GF-D8 (cell line): Measurements from ENCODE around the gene APOA1.

Experiments used
- DNase-seq: peaks from one replicate; lab custom pipeline; 2025; lab: John Stamatoyannopoulos, UW

Gene APOA1

DNA sequence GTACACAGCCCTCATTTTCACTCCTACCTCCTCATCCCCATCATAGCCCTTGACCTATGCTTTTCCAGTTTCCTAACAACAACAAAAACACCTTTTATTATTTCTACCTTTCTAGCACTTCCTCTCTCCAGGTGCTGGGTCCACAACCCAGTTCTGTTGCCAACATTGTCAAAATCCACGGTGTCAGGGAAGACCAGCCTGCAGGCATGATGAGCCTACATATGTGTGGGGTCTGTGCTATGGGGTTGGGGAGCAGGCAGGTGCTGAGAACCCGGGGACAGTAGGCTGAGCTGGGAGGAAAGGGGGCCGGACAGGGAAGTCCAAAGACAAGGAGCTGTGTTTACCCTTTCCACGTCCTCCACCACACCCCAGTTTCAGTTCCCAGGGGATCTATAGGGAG is 48.9 kb downstream of the APOA1 start:
- DNase-seq, result no peak

DNA sequence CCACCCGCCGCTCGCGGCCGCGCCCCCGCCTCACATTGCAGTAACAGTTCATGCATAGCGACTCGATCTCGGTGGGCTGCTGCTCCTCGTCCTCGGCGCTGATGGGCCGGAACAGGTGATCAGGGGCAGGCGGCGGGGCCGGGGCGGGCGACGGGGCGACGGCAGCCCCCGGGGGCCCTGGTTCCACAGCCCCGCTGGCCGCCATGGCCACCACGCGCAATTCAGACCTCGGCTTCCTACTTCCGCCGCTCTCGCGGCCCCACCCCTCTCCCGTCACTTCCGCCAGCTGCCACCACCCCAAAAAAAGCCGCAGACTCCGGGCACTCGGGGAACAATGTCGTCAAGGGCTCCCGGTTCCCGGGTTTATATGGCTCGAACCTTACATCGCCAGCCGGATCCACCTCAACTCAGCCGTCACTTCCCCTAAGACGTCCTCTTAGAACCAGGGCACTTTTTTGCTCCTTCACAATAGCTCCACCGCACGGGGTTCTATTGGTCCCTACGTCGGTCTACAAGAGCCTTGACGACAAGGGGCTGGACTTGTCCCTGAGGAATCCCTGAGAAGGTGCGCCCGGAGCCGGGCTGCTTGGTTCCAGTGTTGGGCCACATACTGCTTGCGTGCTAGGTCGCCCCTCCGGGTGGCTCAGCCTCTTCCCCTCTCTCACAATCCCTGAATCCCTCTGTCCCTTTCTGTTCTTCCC is 49.5 kb downstream of the APOA1 start, which contains the start of gene ZPR1:
ZPR1 (minus strand) TSS at position 238 of the 701 bp plus-strand sequence; CDS start at position 205, 33 bp downstream.
- DNase-seq, result peak; percentile 68

DNA sequence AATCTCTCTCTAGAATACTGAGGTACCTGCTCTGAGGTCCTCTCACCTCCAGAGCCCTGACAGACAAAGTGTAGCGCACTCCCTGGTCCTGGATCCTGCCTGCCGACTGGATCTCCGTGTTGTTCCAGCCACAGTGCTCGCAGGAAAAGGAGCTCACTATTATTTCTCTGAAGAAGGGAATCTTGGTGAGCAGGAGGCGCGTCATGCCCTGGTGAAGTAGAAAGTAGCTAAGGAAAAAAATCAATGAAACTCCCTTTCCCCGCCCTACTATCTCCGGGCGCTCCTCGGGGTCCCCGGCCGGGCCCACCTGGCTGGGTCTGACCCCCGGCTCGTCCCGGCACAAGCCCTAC is 50.0 kb downstream of the APOA1 start:
- no peak for DNase-seq

DNA sequence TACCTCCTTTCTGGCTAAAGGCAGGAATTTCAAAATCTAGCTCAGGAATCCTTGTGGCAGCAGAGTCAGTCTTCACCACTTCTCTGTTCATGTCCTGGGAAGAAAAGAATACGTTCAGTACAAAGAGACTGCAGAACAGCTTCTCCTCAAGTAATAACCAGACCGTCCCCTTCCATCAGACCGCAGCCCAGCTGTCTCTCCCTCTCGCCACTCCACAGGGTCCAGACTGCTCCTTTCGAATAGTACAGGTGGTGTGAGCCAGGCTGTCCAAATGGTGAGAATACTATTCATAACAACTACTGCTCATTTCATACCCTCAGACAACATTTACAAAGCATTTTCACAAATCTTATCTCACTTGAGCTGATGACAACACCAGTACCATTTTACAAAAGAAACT is 50.5 kb downstream of the APOA1 start:
- DNase-seq, result no peak

DNA sequence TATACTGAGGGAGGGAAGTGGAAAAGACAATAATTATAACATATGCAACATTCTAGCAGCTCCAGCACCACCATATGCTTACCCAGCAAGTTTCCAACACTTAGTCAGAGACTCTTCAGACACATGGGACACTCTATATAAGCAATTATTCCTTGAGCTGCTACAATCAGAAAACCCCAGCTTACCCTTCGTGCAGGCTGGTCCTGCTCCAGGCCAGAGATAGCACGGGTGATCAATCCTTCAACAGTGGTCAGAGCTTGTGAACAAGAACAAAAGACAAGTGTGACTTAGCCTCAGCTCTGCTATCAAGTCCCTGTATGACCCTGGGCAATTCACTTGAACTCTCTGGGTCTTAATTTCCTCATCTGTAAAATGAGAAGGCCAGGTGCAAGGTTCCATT is 51.1 kb downstream of the APOA1 start:
- no peak for DNase-seq
